Endothelial cell of umbilical vein (primary cell): ENCODE data around the gene POLD3. TPM values are rescaled to one million over a fixed set of nuclear protein-coding genes. Genes with fewer than 3 reads are reported as not detected.

Source experiments
- BruUV-seq: library from RNA; stranded (reverse); fragments of 400-500 nt; replicated peaks from 2 replicates; lab custom pipeline; 2021; lab: Mats Ljungman, UMichigan
- CTCF ChIA-PET: fragments of 300-600, 350-600 bp; sonication (Branson Sonifier 250); formaldehyde crosslinking; loops from one replicate; lab custom pipeline; 2021; ENCODE audit warnings: antibody characterized with exemption, inconsistent platforms; lab: Charles Lee
- POLR2A ChIA-PET: fragments of 300-600, 350-600 bp; sonication (Branson Sonifier 250); formaldehyde crosslinking; loops from one replicate; lab custom pipeline; 2021; ENCODE audit warnings: antibody characterized with exemption, inconsistent platforms; lab: Charles Lee
- DNase-seq: peaks from one replicate; pipeline ENCODE4 v3.0.0-alpha.2; 2011; ENCODE audit warnings: low read depth, low spot score
- FAIRE-seq: peaks from 2 replicates; lab custom pipeline; 2011; peaks lifted over from hg19 to GRCh38; lab: Jason Lieb, UNC
- H2AFZ ChIP-seq: 2 replicates; pipeline ENCODE4 v1.6.0; 2012; ENCODE audit warnings: low read depth, low read length, control low read depth, inconsistent platforms
- H3K27ac ChIP-seq: 2 replicates; pipeline ENCODE4 v1.5.1; 2011; ENCODE audit warnings: low read depth, mild to moderate bottlenecking, control low read depth, low read length, moderate library complexity; ENCODE audit not compliant: insufficient read depth
- H3K27me3 ChIP-seq, 2 experiments: 2 replicates each; pipeline versions ENCODE4 v1.6.0 to v1.6.1; 2011; ENCODE audit warnings: low read length in 2 of 2, mixed read lengths in 1 of 2; ENCODE audit not compliant: control insufficient read depth in 2 of 2, insufficient read depth in 2 of 2
- H3K36me3 ChIP-seq, 2 experiments: 2 replicates in 1 of 2; 3 replicates in 1 of 2; pipeline ENCODE4 v1.5.1; 2011; ENCODE audit warnings: low read length in 2 of 2, mild to moderate bottlenecking in 1 of 2, moderate library complexity in 1 of 2; ENCODE audit not compliant: control insufficient read depth in 2 of 2, insufficient read depth in 2 of 2; ENCODE audit errors: extremely low read depth in 1 of 2
- H3K4me1 ChIP-seq: 3 replicates; pipeline ENCODE4 v1.5.1; 2011; ENCODE audit warnings: mild to moderate bottlenecking, low read length; ENCODE audit not compliant: control insufficient read depth, insufficient read depth; ENCODE audit errors: extremely low read depth
- H3K4me2 ChIP-seq: 2 replicates; pipeline ENCODE4 v1.6.1; 2011; ENCODE audit warnings: low read length, control low read depth, mixed read lengths; ENCODE audit not compliant: insufficient read depth
- H3K4me3 ChIP-seq, 3 experiments: fragments of 200-600 bp in 1 of 3; sonication (generic), shearing (Covaris generic) in 1 of 3; replicated peaks in 1 of 3; 2 replicates each; pipeline ENCODE4 v1.5.1; 2011 to 2016; ENCODE audit warnings: control low read depth in 3 of 3, low read length in 3 of 3, mild to moderate bottlenecking in 2 of 3, inconsistent platforms in 1 of 3, low read depth in 1 of 3, moderate library complexity in 1 of 3; ENCODE audit not compliant: insufficient read depth in 1 of 3
- H3K79me2 ChIP-seq: 2 replicates; pipeline ENCODE4 v1.6.0; 2012; ENCODE audit warnings: low read length, inconsistent platforms; ENCODE audit not compliant: control insufficient read depth, insufficient read depth
- H3K9ac ChIP-seq: replicated peaks from 2 replicates; pipeline ENCODE3; 2011; ENCODE audit warnings: low read length, control low read depth; ENCODE audit not compliant: insufficient read depth; ENCODE audit errors: extremely low read depth
- H3K9me1 ChIP-seq: replicated peaks from 3 replicates; pipeline ENCODE4 v1.6.0; 2011; ENCODE audit warnings: mild to moderate bottlenecking, low read length; ENCODE audit not compliant: control insufficient read depth, insufficient read depth; ENCODE audit errors: extremely low read depth
- H3K9me3 ChIP-seq: replicated peaks from 2 replicates; pipeline ENCODE4 v1.5.1; 2012; ENCODE audit warnings: low read length, inconsistent platforms; ENCODE audit not compliant: control insufficient read depth, insufficient read depth
- H4K20me1 ChIP-seq: replicated peaks from 2 replicates; pipeline ENCODE3; 2011; ENCODE audit warnings: mild to moderate bottlenecking, low read length; ENCODE audit not compliant: control insufficient read depth, insufficient read depth; ENCODE audit errors: extremely low read depth
- EZH2 ChIP-seq: IDR thresholded peaks from 2 replicates; pipeline ENCODE4 v1.6.1; 2012; ENCODE audit warnings: borderline replicate concordance, low read depth, mild to moderate bottlenecking, moderate library complexity, low read length, inconsistent platforms; ENCODE audit not compliant: severe bottlenecking
- FOS ChIP-seq: IDR thresholded peaks from 2 replicates; pipeline ENCODE4 v1.6.1; 2011; ENCODE audit warnings: mild to moderate bottlenecking, low read length, moderate library complexity, borderline replicate concordance; ENCODE audit not compliant: insufficient read depth
- GATA2 ChIP-seq: IDR thresholded peaks from 2 replicates; pipeline ENCODE4 v1.7.0; 2011; ENCODE audit warnings: low read depth, mild to moderate bottlenecking, moderate library complexity, mixed read lengths, low read length; ENCODE audit not compliant: insufficient read length, insufficient read depth
- JUN ChIP-seq: IDR thresholded peaks from 2 replicates; pipeline ENCODE4 v1.6.1; 2011; ENCODE audit warnings: borderline replicate concordance, low read depth; ENCODE audit not compliant: insufficient read length, insufficient read depth
- MAX ChIP-seq: IDR thresholded peaks from 2 replicates; pipeline ENCODE4 v1.6.1; 2011; ENCODE audit not compliant: insufficient read depth, insufficient read length
- MYC ChIP-seq: IDR thresholded peaks from one replicate; pipeline ENCODE4 v1.6.1; 2011; ENCODE audit warnings: mild to moderate bottlenecking, low read depth, low read length
- POLR2A ChIP-seq: IDR thresholded peaks from 2 replicates; pipeline ENCODE4 v1.6.1; 2012; ENCODE audit warnings: low read depth, mild to moderate bottlenecking, control low read depth, low read length
- POLR2AphosphoS5 ChIP-seq: IDR thresholded peaks from 2 replicates; pipeline ENCODE4 v1.6.1; 2012; ENCODE audit warnings: low read depth, mild to moderate bottlenecking, control low read depth, low read length, moderate library complexity; ENCODE audit not compliant: insufficient read depth
- dilution Hi-C: fragments of 300-500 bp; cut with MboI; formaldehyde crosslinking; loops from one replicate; pipeline ENCODE4 v1.15.0; 2019; ENCODE audit warnings: low sequenced_read_pairs; ENCODE audit not compliant: extremely low pct_ligation_motif_present
- intact Hi-C: fragments of 100-400 bp; cut with micrococcal nuclease; formaldehyde crosslinking; loops from one replicate; pipeline ENCODE4 v1.10.0; 2022
- polyA plus RNA-seq, 4 experiments: library from polyadenylated mRNA; depleted of rRNA in 3 of 4; stranded (reverse) in 3 of 4; unstranded in 1 of 4; fragments of >200 nt; gene quantifications; 2 replicates each; pipeline versions ENCODE4 v1.2.1 to v1.2.3, GENCODE V29; 2011 to 2012; ENCODE audit warnings: missing spikeins in 1 of 4
- total RNA-seq: library from RNA; stranded (reverse); gene quantifications from 2 replicates; pipeline ENCODE4 v1.2.3, GENCODE V29; 2021
- TF ChIP-seq, protein P1 (sequence below), 2 donors: IDR thresholded peaks; 1 replicate in 1 of 2; 2 replicates in 1 of 2; pipeline ENCODE4 v1.5.1; 2011; ENCODE audit warnings: low read length in 2 of 2, mild to moderate bottlenecking in 2 of 2, moderate library complexity in 2 of 2, control low read depth in 1 of 2, inconsistent platforms in 1 of 2, low read depth in 1 of 2; ENCODE audit not compliant: insufficient read depth in 1 of 2; ENCODE audit errors: extremely low read depth in 1 of 2

The POLD3 gene
- total and polyA plus RNA-seq, 2 donors (not counting 3 experiments of a cell fraction or from before 2014, with no cell fraction given), result 8.9 to 25.2 TPM

DNA sequence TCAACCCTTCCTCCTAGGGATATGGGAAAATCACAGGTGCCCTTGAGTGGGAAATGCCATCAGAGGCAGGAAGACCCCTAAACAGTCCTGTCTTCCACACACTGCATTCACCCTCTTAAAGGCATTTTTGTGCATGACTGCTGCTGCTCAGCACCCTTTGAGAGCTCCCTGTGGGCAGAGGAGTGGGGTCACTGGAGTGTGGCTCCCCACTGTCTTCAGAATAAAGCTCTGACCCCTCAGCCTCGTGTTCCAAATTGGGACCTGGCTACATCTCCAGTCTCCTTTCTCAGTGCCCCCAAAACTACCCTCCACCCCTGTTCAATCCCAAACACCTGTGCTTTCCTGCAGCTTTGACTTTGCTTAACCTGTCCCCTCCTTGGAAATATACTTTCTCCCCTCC, 92.3 kb downstream of the POLD3 start:
- no peaks in the 10 kb centered on the region for H3K9me1 ChIP-seq
- no peaks in the 10 kb centered on the region for H3K36me3 ChIP-seq
- no peak overlapping the region for H2AFZ ChIP-seq
- H3K4me1 ChIP-seq, result peaks cover 4% of the 10 kb centered on the region
- TF ChIP-seq MAX, result no peak
- no peak for TF ChIP-seq FOS
- no peak for TF ChIP-seq EZH2
- no peak for TF ChIP-seq POLR2AphosphoS5
- TF ChIP-seq MYC, result no peak
- TF ChIP-seq, protein P1, sequence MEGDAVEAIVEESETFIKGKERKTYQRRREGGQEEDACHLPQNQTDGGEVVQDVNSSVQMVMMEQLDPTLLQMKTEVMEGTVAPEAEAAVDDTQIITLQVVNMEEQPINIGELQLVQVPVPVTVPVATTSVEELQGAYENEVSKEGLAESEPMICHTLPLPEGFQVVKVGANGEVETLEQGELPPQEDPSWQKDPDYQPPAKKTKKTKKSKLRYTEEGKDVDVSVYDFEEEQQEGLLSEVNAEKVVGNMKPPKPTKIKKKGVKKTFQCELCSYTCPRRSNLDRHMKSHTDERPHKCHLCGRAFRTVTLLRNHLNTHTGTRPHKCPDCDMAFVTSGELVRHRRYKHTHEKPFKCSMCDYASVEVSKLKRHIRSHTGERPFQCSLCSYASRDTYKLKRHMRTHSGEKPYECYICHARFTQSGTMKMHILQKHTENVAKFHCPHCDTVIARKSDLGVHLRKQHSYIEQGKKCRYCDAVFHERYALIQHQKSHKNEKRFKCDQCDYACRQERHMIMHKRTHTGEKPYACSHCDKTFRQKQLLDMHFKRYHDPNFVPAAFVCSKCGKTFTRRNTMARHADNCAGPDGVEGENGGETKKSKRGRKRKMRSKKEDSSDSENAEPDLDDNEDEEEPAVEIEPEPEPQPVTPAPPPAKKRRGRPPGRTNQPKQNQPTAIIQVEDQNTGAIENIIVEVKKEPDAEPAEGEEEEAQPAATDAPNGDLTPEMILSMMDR (IDR thresholded peaks at IDR 0.05; ENCODE audit: extremely low read depth in 1 of 2, insufficient read depth in 1 of 2, low read depth in 1 of 2, low read length in 2 of 2), result no peak
- no peak for TF ChIP-seq GATA2
- TF ChIP-seq POLR2A, result no peak
- no peak for TF ChIP-seq JUN
- no peaks in the 10 kb centered on the region for H3K9me3 ChIP-seq
- DNase-seq (no peak), FAIRE-seq (no peak)
- ChIA-PET CTCF (interaction anchor here (9.0 kb wide), 1 partner anchor 18 kb away, joined by 84 read pairs; no protein-coding TSS in a partner anchor), POLR2A (no interaction called here)
- H4K20me1 ChIP-seq, result no peaks in the 10 kb centered on the region
- no peaks in the 10 kb centered on the region for H3K27me3 ChIP-seq
- H3K9ac ChIP-seq, result no peak overlapping the region
- no peak overlapping the region for H3K27ac ChIP-seq
- dilution Hi-C loops (no loop called here), intact Hi-C loops (no loop called here)
- no peaks in the 10 kb centered on the region for H3K79me2 ChIP-seq
- H3K4me3 ChIP-seq, result no peak overlapping the region
- no TSS peak for BruUV-seq
- H3K4me2 ChIP-seq, result no peak overlapping the region
